ENCODE data around the gene IMPG2.

- TF ChIP-seq, protein P1, sequence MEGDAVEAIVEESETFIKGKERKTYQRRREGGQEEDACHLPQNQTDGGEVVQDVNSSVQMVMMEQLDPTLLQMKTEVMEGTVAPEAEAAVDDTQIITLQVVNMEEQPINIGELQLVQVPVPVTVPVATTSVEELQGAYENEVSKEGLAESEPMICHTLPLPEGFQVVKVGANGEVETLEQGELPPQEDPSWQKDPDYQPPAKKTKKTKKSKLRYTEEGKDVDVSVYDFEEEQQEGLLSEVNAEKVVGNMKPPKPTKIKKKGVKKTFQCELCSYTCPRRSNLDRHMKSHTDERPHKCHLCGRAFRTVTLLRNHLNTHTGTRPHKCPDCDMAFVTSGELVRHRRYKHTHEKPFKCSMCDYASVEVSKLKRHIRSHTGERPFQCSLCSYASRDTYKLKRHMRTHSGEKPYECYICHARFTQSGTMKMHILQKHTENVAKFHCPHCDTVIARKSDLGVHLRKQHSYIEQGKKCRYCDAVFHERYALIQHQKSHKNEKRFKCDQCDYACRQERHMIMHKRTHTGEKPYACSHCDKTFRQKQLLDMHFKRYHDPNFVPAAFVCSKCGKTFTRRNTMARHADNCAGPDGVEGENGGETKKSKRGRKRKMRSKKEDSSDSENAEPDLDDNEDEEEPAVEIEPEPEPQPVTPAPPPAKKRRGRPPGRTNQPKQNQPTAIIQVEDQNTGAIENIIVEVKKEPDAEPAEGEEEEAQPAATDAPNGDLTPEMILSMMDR (IDR thresholded peaks at IDR 0.05; ENCODE audit: borderline replicate concordance, extremely low read depth, low read length, poor library complexity, severe bottlenecking): no peak
- no peak for TF ChIP-seq EZH2 (IDR thresholded peaks at IDR 0.05; ENCODE audit: borderline replicate concordance, low read depth, low read length, severe bottlenecking)
These were observed 67.4 kb downstream of the IMPG2 start for GRCh38 chr3:101252945-101253344.

Data from DND-41 (cell line).